Activated CD4-positive, alpha-beta T cell treated with anti-CD3 and anti-CD28 coated beads, Interleukin-2, amount 10 ng/mL, durations not matched to agents 7 days and 5 days (primary cell): Measurements from ENCODE around the gene PTPN20. TPM values are rescaled to one million over a fixed set of nuclear protein-coding genes. Genes with fewer than 3 reads are reported as not detected.

Source experiments
- CTCF ChIA-PET: fragments of 350-600 bp; sonication (Branson Sonifier 250); formaldehyde crosslinking; loops from one replicate; lab custom pipeline; 2021; ENCODE audit warnings: antibody characterized with exemption; lab: Charles Lee
- POLR2A ChIA-PET: fragments of 350-600 bp; sonication (Branson Sonifier 250); formaldehyde crosslinking; loops from one replicate; lab custom pipeline; 2021; ENCODE audit warnings: antibody characterized with exemption; lab: Charles Lee
- DNase-seq: peaks from one replicate; pipeline ENCODE4 v3.0.0-alpha.2; 2020
- H3K27ac Mint-ChIP-seq: one replicate; pipeline ENCODE4 v1.8.0; 2021; ENCODE audit warnings: mild to moderate bottlenecking, moderate library complexity, mixed read lengths
- H3K27me3 Mint-ChIP-seq: one replicate; pipeline ENCODE4 v1.8.0; 2021; ENCODE audit warnings: mixed read lengths
- H3K36me3 Mint-ChIP-seq: one replicate; pipeline ENCODE4 v1.8.0; 2021; ENCODE audit warnings: low read depth, mixed read lengths
- H3K4me1 Mint-ChIP-seq: one replicate; pipeline ENCODE4 v1.8.0; 2021; ENCODE audit warnings: mixed read lengths
- H3K4me3 Mint-ChIP-seq: one replicate; pipeline ENCODE4 v1.8.0; 2021; ENCODE audit warnings: mild to moderate bottlenecking, moderate library complexity, mixed read lengths
- H3K9me3 Mint-ChIP-seq: one replicate; pipeline ENCODE4 v1.8.0; 2021; ENCODE audit warnings: mixed read lengths
- total RNA-seq, 2 experiments: library from RNA; stranded (reverse); gene quantifications; one replicate each; pipeline ENCODE4 v1.2.3, GENCODE V29; 2021

PTPN20 gene
- total RNA-seq, 2 experiments from 2014 or later, result 0.25 to 0.85 TPM

DNA sequence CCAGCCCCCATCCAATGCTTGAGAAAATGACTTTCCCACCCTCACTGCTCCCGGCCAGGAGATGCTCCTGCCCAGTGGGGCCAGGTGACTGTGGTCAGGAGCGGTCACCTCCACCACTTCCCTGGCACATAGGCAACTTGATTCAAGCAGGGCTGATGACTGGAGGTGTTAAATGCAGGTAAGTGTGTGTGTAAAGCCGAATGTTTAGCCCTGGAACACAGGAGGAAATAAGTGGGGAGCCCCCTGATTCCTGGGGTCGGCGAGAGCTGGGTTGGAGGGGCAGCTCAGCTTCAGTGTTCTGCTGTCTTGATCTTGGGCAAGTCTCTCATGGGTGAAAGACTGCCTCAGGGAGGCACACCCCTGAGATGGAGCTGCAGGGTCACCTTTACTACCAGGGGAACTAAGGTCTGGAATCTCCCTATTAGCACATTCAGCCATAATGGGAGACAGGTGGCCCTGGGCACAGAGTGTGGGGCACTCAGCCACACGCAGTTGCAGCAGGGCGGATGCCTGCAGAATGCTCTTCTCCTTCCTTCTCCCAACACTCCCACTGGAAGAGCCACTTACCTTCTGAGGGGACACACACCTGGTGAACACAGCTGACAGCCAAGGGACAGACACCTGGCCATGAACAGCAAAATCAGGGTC is 124.1 kb downstream of the PTPN20 start:
- no peaks in the 10 kb centered on the region for H3K4me1 Mint-ChIP-seq
- DNase-seq, result no peak
- ChIA-PET POLR2A (no interaction called here), CTCF (interaction anchor here (1.0 kb wide), 1 partner anchor 10 kb away, joined by 3 read pairs; no protein-coding TSS in a partner anchor)
- no peaks in the 10 kb centered on the region for H3K36me3 Mint-ChIP-seq
- no peaks in the 10 kb centered on the region for H3K9me3 Mint-ChIP-seq
- no peak overlapping the region for H3K27ac Mint-ChIP-seq
- no peaks in the 10 kb centered on the region for H3K27me3 Mint-ChIP-seq
- H3K4me3 Mint-ChIP-seq, result no peak overlapping the region

GRCh38 chr10:47035819-47036337 is 124.7 kb downstream of the PTPN20 start:
- ChIA-PET CTCF (no interaction called here), POLR2A (no interaction called here)
- Mint-ChIP-seq H3K9me3 (no peaks in the 10 kb centered on the region), H3K27me3 (no peaks in the 10 kb centered on the region), H3K27ac (no peak overlapping the region), H3K4me1 (no peaks in the 10 kb centered on the region), H3K36me3 (no peaks in the 10 kb centered on the region), H3K4me3 (no peak overlapping the region)
- DNase-seq, result no peak

GRCh38 chr10:47036771-47037170 is 125.5 kb downstream of the PTPN20 start:
- CTCF ChIA-PET, result interaction anchor here (1.1 kb wide), 1 partner anchor 10 kb away, joined by 4 read pairs; no protein-coding TSS in a partner anchor
- Mint-ChIP-seq H3K27me3 (no peaks in the 10 kb centered on the region), H3K36me3 (no peaks in the 10 kb centered on the region), H3K27ac (no peak overlapping the region), H3K4me1 (no peaks in the 10 kb centered on the region), H3K9me3 (no peaks in the 10 kb centered on the region), H3K4me3 (no peak overlapping the region)
- POLR2A ChIA-PET, result no interaction called here
- DNase-seq, result no peak

DNA sequence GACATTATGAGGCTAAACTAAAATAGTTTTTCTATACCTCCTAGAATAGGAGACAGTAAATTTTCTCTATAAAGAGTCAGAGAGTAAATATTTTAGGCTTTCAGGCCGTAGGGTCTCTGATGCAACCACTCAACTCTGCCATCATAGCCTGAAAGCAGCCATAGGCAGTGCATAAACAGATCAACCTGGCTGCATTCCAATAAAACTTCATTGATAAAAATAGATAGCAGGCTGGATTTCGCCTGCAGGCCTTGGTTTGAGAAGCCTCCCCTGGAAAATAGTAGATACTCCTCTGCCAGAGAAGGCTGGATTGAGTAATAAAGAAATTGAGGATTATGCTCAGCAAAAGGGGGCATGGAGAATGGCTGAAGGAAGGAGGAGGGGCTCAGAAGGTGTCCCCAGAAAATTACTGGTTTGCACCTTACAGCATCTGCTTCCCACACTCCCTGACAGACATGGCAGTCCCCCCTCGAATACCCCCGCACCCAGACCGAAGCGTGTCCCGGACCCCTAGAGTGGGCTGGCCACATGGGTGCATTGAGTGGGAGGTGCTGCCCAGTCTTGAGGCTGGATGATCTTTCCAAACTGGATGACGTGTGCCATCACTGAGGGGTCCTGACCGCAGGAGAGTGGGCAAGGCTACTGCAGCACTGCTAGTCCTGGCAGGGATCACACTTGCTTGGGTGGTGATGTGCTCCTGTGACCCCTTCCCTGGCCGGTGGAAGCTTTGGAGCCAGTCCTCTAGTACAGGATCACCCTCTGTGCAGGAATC is 126.6 kb downstream of the PTPN20 start:
- H3K4me1 Mint-ChIP-seq, result no peaks in the 10 kb centered on the region
- no peak overlapping the region for H3K27ac Mint-ChIP-seq
- H3K27me3 Mint-ChIP-seq, result no peaks in the 10 kb centered on the region
- CTCF ChIA-PET, result interaction anchor here (1.1 to 2.8 kb wide), 2 partner anchors 9 to 10 kb away, joined by 4 to 9 read pairs; no protein-coding TSS in a partner anchor
- no peaks in the 10 kb centered on the region for H3K36me3 Mint-ChIP-seq
- no peaks in the 10 kb centered on the region for H3K9me3 Mint-ChIP-seq
- POLR2A ChIA-PET, result no interaction called here
- DNase-seq, result no peak
- no peak overlapping the region for H3K4me3 Mint-ChIP-seq

DNA sequence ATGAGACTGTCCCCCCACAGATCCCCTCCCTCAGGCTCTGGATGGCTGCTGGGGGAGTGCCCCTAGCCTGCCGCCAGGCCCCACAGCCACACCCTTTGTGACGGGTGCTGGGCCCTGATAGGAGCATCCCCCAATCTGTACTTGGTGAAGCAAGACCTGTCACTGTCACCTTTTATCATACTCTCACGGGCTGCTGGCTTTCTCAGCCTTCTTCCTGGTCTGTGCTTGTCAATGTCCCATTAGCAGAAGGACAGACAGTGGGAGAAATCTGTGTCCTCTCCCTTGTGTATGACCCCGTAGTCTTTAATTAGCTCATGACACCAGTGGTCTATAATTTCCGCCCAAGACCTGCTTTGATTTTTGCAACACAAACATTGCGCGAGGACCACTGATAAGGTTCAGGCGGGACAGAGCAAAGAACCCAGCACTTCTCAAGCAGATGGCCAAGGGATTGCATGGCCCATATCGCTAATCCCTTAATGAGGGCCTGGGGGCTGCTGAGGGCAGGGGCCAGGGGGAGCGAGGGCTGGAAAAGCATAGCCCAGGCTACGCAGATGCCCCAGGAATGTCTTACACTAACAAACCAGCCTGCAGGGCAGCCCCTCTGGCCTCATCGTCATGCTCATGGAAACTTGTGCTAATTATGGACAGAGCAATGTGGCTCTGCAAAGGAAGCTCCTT is 127.8 kb downstream of the PTPN20 start:
- no peak for DNase-seq
- H3K27me3 Mint-ChIP-seq, result no peaks in the 10 kb centered on the region

GRCh38 chr10:47039562-47039913 is 128.3 kb downstream of the PTPN20 start:
- Mint-ChIP-seq H3K4me3 (no peak overlapping the region), H3K27ac (no peak overlapping the region), H3K36me3 (no peaks in the 10 kb centered on the region), H3K9me3 (no peaks in the 10 kb centered on the region), H3K27me3 (no peaks in the 10 kb centered on the region), H3K4me1 (no peaks in the 10 kb centered on the region)
- DNase-seq, result no peak
- CTCF ChIA-PET, result interaction anchor here (2.8 kb wide), 1 partner anchor 9 kb away, joined by 9 read pairs; no protein-coding TSS in a partner anchor
- POLR2A ChIA-PET, result no interaction called here

More for the DNA sequence above, 127.8 kb downstream of the PTPN20 start:
- ChIA-PET POLR2A (no interaction called here), CTCF (interaction anchor here (2.8 kb wide), 1 partner anchor 9 kb away, joined by 9 read pairs; no protein-coding TSS in a partner anchor)
- Mint-ChIP-seq H3K36me3 (no peaks in the 10 kb centered on the region), H3K4me3 (no peak overlapping the region), H3K4me1 (no peaks in the 10 kb centered on the region), H3K27ac (no peak overlapping the region), H3K9me3 (no peaks in the 10 kb centered on the region)

DNA sequence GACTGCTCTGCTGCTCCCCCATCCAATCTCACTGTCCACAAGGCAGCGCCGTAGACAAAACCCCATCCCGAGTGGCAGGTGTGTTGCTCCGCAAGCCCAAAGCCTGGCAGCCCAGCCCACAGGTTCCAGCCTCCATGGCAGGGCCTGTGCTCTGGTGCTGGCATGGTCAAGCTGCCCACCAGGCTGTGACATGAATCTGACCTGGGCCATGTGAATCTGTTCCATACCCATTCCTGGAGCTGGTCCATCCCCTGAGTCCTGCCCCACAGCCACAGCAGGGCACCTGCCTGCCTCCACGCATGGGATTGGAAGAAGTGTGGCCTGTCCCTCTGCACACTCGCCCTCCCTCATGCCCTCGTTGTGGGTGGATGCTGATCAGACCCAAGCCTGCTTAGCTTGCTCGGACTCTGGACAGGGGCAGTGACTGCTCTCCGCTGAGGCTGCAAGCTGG is 128.8 kb downstream of the PTPN20 start:
- CTCF ChIA-PET, result interaction anchor here (2.8 kb wide), 1 partner anchor 8 kb away, joined by 9 read pairs; no protein-coding TSS in a partner anchor
- H3K4me3 Mint-ChIP-seq, result no peak overlapping the region
- no peaks in the 10 kb centered on the region for H3K9me3 Mint-ChIP-seq

GRCh38 chr10:47040681-47041080 is 129.5 kb downstream of the PTPN20 start:
- Mint-ChIP-seq H3K4me3 (no peak overlapping the region), H3K4me1 (no peaks in the 10 kb centered on the region), H3K9me3 (no peaks in the 10 kb centered on the region), H3K27ac (no peak overlapping the region), H3K27me3 (no peaks in the 10 kb centered on the region), H3K36me3 (no peaks in the 10 kb centered on the region)
- CTCF ChIA-PET, result interaction anchor here (2.8 kb wide), 1 partner anchor 7 kb away, joined by 9 read pairs; no protein-coding TSS in a partner anchor
- DNase-seq, result no peak
- POLR2A ChIA-PET, result no interaction called here

More for the DNA sequence above, 128.8 kb downstream of the PTPN20 start:
- no peak for DNase-seq
- Mint-ChIP-seq H3K27ac (no peak overlapping the region), H3K27me3 (no peaks in the 10 kb centered on the region), H3K36me3 (no peaks in the 10 kb centered on the region), H3K4me1 (no peaks in the 10 kb centered on the region)
- POLR2A ChIA-PET, result no interaction called here

DNA sequence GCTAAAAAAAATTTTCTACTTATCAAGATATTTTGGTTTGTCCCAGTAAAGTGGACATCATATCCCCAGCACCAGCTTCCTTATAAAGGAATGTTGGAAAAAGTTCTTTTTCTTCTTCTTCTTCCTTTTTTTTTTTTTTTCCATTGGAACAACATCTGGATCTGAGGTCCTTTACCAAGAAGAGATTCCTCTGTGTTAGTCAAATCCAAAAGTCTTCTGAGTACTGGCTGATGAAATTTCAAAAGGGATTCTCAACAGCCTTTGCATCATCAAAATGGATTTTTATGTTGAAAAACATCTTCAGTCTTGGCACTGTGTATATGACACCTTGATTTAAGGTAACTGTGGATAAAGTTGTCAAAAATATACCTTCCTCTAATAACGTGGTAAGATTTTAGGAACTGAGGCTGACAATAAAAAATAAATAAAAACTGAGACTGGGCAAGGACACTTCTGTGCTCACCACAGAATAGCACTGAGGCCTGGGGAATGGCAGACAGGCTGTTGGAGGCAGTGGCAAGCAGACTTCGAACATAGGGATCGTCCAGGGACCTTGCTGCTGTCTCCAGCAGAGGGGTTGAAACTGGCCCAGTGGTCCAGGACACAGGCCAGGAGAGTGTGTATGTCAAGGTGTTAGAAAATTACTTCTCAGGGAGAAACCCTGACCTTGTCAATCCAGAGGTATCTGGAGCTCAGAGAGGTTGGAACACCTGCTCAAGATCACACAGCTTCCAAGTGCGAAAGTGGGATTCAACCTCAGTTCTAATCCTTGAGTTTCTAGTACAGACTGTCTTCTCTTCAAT is 130.4 kb downstream of the PTPN20 start:
- POLR2A ChIA-PET, result no interaction called here
- H3K4me3 Mint-ChIP-seq, result no peak overlapping the region
- CTCF ChIA-PET, result no interaction called here
- no peak overlapping the region for H3K27ac Mint-ChIP-seq
- H3K27me3 Mint-ChIP-seq, result no peaks in the 10 kb centered on the region
- DNase-seq, result no peak
- no peaks in the 10 kb centered on the region for H3K9me3 Mint-ChIP-seq
- no peaks in the 10 kb centered on the region for H3K36me3 Mint-ChIP-seq
- no peaks in the 10 kb centered on the region for H3K4me1 Mint-ChIP-seq

GRCh38 chr10:47042199-47042473 is 130.9 kb downstream of the PTPN20 start:
- H3K36me3 Mint-ChIP-seq, result no peaks in the 10 kb centered on the region
- POLR2A ChIA-PET, result no interaction called here
- no peak for DNase-seq
- no peaks in the 10 kb centered on the region for H3K9me3 Mint-ChIP-seq
- no peak overlapping the region for H3K27ac Mint-ChIP-seq
- H3K4me3 Mint-ChIP-seq, result no peak overlapping the region
- no peaks in the 10 kb centered on the region for H3K27me3 Mint-ChIP-seq
- H3K4me1 Mint-ChIP-seq, result no peaks in the 10 kb centered on the region
- CTCF ChIA-PET, result no interaction called here

DNA sequence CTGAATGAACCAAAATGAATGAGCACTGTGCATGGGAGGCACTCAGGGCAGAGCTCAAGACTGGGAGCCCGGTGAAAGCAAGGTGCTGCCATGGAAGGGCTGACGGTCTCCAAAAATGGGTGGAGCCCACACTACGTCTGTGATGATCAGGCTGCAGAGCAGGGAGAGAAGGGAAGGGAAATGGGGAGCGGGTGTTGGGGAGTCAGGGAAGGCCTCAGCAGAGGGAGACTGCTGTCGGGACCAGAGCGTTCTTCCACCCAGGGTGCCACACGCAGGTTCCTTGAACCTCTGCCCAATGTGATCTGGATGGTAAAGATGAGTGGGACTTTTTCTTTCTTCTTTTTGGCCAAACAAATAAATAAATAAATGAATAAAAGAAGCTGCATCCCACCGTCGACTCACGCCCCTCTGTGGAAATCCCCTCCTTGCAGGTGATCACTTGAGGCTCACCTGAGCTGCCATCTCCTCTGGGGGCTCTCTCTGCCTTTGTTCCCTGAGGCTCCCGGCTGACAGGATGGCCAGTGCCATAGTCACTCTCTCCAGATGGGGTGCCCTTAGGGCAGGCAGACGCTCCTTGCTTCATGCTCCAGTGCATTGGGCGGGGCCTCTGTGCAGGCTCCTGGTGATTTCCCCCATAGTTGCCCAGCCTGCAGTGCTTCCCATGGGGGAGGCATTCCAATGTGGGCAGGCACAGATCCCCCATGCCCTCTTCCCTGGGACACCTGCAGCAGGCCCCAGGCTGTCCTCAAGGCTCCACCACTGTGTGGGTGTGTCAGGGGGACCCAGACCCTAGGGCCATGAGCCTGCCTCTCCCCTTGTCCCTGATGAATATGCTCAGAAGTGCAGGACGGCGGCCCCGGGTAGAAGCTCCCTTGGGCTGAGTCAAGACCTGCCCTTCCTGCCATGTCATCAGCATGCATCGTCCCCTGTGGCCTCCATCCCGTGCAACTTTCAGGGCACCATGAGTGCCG is 131.8 kb downstream of the PTPN20 start:
- no peaks in the 10 kb centered on the region for H3K36me3 Mint-ChIP-seq
- no peak overlapping the region for H3K27ac Mint-ChIP-seq
- CTCF ChIA-PET, result no interaction called here
- DNase-seq, result no peak
- H3K4me1 Mint-ChIP-seq, result peaks cover 4% of the 10 kb centered on the region
- POLR2A ChIA-PET, result no interaction called here
- H3K4me3 Mint-ChIP-seq, result no peak overlapping the region
- no peaks in the 10 kb centered on the region for H3K9me3 Mint-ChIP-seq
- H3K27me3 Mint-ChIP-seq, result no peaks in the 10 kb centered on the region
